Activated CD8-positive, alpha-beta memory T cell treated with anti-CD3 and anti-CD28 coated beads, Interleukin-2, amount 50 U/mL, for 48 hours (primary cell): ENCODE measurements around the gene TTC28.

ENCODE experiments used
- DNase-seq: peaks from one replicate; pipeline ENCODE4 v3.0.0-alpha.2; 2020

The TTC28 gene

DNA sequence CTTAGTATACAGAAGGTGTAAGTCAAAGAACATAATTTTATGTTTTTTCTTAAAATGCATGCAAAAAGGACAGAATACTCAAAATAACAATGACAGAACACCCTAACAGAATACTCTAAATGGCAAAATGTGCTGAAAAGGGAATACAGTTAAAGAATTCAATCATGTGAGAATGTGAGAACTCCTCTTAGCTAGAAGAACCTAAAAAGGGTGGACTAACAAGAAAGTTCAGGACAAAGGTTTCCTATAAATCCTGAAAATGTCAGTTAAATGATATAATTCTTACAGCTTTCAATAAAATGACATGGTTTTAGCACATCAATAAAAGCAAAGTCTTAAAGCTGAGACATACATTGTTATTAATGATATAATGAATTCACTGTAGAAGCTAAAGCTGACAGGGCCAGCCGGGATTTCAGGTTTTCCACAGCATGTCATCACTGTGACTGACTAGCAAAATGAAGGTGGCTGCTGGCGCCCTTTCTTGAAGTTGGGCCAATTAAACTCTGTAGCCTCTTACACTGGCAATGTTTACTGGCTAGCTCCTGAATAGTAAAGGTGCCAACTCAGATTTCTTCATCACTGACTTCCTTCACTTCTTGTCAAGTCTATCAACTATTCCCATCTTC lies 244.4 kb downstream of the TTC28 start:
- no peak for DNase-seq

DNA sequence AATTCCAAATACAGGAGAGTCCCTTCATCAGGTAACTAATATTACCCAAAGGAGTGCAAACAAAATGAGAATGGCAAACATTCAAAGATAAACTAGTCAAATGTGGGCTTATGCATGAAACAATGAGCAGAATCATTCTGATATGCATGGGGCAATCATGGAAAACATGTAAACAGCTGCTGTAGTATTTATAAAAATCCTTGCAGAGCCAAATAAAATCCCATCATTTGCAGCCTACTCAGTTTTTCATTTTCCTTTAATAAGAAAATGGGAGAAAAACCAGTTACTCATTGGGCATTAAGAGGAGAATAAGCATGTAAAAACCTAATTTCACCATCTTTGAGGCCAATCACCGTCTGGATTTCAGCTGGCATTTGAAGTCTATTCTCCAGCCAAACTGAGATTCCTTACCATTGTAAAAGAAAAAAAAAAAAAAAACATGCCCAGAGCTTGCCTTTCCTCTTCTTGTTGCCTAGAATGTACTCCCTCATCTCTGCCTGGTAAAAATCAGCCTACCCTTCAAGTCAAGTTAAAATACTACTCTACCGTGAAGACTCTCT lies 249.1 kb downstream of the TTC28 start:
- no peak for DNase-seq

DNA sequence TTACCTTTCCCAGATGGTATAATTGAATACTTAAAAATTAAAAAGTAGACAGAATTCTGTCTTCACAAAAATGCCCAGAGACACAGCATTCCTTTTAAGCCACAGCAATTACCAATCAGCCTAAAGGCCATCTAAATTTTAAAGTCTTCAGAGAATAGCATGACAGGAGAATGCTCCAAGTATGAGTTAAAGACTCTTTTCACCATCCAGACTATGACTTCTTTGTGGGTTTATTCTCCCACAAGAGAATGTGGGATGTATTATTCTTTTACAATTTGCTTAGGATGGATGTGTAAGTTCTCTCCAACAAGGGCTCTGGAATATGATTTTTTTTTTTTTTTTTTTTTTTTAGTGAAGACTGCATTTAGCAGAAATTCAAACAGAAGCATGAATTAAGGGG lies 249.9 kb downstream of the TTC28 start:
- no peak for DNase-seq

DNA sequence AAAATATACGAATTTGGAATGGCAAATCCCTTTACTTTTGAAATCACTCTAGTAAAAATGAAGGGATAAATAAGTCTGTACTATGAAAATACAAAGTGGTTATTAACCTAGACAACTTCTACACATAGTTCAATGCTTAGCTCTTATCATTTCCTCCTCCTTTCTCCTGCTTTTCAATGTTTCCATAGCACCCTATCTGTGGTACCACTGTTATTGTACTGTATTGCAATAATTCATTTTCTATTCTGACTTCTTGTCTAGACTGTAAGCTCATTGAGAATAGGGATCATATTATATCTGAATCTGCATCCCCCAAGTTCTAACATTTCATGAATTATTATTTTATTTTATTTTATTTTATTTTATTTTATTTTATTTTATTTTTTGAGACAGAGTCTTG lies 251.4 kb downstream of the TTC28 start:
- DNase-seq, result no peak

DNA sequence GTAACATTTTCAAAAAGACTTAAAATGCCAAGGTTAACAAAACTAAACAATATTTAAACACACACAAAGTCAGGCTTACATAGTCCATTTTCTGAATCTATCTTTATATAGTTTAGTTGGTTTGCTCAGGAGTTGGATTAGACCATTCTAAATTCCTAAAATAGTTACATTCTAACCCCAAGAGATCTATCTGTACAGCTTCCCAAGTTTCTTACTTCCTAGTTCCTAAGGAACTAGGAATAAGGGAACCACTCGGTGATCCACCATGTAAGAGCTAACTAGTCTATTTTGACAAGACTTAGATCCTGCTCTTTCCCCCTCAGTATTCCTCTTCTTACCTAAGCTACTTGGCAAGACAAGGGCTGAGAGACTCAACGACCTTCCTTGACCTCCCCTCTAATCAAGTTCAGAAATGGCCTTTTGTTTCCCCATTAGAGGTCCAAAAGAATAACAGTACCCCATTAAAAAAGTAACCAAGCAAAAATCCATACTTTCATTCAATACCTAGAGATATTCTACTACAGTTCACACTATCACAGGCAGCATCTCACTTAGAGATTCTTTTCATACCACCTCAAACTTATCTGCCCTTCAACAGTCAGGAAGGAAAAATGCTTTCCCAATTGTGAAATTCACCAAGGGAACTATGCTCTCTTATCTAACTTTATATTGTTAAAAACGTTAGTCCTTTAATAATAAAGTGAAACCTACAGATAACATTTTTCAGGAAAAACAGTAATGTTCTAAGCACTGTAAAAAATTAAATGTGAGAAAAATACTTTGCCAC lies 253.1 kb downstream of the TTC28 start:
- DNase-seq, result no peak

DNA sequence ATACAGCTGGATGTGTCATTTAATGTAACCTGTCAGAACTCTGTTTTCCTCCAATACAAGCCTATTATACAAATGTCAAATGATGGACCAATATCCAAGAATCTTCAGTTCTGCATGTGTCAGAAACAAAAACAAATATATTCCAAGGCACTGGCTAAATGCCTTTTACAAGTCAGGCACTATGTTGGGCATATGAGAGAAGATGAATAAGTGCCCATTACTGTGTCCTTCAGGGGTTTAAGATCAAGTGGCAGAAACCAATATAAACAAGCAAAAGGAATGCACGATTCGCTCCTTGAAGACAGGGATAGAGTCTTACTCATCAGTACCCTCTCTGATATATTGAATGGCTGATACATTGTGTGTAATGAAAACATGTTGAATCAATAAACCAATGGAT lies 254.4 kb downstream of the TTC28 start:
- DNase-seq, result no peak

DNA sequence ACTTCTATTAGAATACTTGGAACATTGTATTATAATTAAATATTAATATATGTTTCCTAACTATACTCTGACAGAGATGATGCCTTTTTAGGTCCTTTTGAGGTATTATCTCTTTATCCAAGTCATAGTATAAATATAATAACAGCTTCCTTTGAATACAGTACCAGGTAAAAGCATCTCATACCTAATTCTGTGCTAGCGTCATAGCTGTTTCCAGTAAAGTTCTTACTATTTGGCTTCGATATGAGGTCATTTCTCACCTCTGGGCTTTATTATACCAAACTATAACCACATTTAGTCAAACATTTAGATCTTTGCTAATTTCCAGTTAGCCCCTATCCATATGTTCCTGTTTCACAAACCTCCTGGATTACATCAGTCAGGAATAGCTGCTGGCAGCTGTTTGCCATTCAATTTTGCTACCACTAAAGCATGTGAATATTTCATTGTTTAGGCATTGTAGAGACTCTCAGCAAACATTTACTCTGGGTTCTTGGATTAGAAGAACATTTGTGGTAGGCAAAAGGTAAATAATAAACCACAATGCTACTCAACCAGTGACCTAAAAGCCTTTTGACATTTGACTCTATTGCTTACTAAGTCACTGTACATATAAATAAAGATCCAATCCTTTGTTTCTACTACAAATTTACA lies 255.1 kb downstream of the TTC28 start:
- no peak for DNase-seq

DNA sequence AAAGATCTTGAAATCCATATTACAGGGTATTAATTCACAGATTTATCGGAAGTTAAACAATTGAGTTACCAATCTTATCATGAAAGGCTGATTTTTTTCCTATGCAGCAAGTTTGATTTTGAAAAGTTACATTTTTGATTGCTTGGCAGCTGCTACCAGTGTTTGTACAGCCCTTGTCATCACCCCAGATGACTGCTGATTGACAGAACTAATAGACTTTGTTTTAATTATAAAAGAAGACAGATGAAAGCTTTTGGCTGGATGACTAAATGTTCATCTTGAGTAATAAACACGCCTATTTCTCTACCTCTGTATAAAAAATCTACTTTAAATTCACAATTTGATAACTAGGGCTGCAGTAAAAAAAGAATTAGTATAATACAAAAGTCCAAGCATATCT lies 259.7 kb downstream of the TTC28 start:
- DNase-seq, result no peak

DNA sequence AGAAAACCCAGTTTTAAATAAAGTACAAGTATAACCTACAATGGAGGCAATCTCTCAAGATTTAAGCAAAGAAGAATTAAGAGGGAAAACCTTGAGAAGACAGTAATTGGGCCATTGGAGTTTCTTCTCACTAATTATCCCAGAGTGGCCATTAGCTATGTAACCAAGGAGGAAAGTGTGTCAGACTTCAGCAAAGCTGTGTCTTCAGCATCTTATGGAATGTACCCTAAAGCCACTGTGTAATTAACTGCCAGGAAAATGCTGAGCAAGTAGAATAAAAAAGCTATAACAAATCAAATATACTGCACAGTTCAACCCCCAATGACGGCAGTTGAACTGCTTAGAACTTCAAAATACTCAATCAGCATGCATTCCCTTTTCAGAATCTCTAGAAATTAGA lies 261.6 kb downstream of the TTC28 start:
- DNase-seq, result no peak

DNA sequence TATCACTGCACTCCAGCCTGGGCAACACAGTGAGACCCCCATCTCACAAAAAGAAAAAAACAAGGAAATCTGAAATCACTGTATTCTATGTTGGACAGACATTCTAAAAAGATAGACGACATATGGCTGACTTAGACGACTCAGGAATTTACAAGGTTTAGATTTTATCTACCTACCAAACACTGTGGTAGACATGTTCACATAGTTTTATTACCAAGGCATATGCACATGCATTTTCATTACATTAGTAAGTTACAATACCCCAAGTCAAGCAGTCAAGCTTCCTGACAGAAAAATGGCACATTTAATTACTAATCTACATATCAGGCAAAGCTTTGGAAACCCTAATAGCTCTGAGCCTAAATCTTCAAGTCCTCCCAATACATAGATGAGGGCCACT lies 262.2 kb downstream of the TTC28 start:
- no peak for DNase-seq

DNA sequence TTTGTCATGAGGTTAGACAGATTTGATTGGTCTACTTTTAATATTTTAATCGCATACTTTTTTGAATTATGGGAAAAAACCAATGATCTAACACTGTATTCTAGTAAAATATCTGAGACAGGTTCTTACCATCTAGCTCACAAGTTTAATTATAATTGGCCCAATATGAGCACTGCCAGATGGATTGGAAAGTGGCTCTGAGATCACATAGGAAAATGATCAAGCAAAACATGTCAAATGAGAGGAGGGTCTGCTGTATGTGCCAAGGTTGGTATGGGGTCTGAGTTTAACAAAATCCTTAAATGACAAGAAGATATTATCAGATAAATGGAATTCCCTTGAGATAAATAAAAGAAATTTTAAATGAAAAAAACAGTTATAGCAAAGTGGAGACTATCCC lies 264.7 kb downstream of the TTC28 start:
- no peak for DNase-seq

DNA sequence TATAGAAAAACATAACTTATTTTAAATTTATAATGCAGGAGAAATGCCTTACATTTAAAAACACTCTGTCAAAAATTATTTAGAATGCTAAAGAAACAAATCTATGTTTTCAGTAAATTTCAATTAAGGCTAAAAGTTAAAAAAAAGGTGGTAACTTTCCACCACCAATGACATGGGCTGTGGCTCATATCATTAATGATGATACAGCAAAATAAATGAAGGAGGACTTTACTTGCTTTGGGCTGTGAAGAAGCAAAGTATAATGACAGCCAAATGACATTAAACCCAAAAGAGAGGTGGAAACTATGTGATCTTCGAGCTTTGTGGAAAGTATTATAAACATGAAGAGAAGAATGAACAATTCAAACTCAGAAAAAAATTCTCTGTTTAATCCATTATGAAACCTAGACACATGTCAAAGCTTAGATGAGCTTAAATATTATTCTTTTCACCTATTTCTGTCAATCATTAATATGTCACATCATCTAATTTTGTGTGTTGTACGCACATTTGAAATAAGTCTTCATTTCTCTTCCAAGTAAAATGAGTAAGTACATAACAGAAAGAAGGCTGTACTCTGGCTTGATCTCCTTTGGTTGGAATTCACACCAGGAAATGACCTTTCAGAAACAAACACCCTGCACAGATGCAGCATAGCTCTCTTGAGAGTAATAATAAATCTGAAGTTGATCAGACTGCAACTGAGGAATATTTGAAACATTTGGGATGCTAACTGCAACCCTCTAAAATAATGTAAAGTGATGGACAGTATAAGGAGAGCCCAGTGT lies 265.8 kb downstream of the TTC28 start:
- no peak for DNase-seq

DNA sequence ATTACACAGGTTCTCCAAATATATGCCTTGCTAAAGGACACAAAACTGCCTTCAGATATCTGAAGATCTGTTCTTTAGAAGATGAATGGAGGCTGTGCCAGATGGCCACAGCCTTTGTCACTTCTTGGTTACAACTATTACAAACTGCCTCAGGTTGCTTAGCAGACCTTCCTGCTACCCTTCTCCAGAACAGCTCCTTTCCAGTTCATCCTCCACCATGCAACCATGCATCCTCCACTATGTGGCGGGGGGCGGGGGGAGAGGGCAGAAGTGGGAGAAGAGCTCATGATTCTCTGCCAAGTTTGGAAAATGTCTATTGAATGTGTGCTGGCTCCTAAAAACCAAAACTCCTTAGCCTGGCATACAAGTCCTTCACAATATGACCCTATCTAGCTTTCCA lies 267.5 kb downstream of the TTC28 start:
- DNase-seq, result no peak

DNA sequence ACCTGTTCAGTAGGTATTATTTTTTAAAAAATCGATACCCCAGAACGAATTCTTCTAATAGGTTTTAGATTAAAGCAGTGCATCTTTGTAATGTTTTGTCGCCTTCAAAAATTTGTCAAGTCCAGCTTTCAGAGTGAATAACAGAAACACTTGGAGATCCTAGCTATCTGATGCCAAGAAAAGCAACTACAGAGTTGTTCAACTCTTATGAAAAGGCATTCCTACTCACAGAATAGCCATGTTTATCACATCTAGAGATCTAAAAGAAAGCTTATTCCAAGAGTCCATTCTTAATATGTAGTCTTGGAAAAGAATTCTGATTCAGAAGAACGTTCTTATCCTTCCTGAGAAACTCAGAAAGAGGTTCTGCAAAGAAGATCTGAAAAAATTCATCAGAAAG lies 268.5 kb downstream of the TTC28 start:
- no peak for DNase-seq

DNA sequence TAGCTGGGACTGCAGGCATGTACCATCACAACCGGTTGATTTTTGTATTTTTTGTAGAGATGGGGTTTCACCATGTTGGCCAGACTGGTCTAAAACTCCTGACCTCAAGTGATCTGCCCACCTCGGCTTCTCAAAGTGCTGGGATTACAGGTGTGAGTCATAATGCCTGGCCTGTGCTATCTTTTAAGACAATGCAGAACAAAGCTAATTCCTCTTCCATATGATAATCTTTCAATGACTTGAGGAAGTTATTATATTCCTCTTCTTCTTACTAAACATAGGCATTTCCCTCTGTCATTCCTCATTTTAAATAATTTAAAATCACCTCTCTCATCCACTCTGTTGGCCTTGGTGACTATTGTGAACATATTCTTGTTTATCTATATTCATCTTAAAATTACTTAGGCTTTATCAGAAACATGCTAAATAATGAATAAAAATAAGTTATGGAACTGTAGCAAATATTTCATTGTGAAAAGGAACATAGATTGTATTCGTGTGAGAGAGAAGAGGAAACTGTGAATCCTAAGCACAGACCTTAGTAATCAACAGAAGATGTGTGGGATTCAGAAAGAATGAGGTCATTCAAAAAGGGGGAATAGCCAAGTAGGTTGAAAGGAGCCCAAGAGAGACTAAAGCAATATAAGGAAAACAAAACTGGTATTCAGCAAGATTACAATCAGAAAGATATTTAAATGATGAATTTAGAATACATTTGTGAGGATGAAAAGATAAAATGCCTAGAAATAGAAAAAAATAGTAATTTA lies 269.4 kb downstream of the TTC28 start:
- DNase-seq, result no peak

DNA sequence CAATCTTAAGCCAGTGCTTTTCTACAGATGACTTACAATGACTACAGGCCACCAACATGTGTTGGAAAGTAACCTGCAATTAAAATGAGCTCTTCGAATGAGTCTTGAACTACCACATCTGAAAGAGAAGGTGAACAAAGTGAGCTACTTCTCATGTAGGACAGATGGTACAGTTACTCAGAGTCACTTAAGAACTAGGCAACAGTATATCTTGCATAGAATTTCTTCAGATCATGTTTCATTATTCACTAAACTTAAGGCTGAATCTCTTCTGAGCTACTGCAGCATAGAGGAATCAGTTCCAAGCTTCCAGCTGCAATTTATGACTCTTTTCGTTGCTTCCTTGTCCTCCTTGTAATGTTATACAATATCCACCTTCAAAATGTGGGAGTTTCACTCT lies 270.9 kb downstream of the TTC28 start:
- no peak for DNase-seq

DNA sequence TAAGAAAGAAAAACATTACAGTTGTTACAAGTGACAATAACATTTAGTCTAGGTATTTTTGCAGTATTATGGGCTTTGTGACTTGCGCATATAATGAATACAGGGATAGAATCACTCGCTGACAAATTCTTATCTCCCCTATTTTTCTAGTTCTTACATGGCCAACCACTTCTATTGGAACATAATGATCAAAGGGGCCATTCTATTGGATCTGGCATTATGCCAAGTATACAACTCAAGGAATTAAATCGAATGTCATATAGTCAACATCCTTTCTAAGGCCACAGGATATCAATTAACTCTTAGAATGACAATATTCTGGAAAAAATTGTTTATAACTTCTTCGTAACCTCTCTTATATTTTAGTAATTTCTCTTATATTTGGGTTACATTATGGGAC lies 272.0 kb downstream of the TTC28 start:
- DNase-seq, result no peak

DNA sequence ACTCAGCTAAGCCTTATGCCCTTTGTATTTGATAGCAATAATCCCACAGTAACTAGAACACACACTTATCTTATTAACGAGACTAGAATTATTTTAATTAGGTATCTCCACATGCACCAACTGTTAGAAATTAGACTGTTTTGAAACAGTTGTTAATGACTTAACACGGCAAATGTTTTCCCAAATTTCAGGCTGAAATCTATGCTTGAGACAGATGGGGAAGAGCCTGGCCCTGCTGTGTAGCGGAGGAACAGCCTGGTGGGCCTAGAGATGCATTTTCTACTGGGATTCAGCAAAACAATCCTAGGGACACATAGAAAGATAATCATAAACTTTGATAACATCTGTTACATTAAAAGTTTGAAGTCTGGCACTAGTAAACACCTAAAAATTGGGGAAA lies 273.4 kb downstream of the TTC28 start:
- DNase-seq, result no peak

DNA sequence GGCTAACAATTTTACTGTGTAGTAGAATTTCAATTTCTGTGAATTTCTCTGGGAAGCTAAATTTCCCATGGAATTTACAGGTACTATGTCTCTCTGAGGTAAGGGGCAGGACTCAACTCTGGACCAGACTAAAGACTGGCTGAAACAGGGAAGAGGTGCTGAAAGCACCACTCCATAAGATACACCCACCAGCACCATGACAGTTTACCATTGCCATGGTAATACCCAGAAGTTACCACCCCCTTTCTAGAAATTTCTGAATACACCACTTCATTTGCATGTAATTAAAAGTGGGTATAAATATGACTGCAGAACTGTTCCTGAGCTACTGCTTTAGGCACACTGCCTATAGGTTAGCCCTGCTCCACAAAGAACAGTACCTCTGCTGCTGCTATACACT lies 274.1 kb downstream of the TTC28 start:
- no peak for DNase-seq

DNA sequence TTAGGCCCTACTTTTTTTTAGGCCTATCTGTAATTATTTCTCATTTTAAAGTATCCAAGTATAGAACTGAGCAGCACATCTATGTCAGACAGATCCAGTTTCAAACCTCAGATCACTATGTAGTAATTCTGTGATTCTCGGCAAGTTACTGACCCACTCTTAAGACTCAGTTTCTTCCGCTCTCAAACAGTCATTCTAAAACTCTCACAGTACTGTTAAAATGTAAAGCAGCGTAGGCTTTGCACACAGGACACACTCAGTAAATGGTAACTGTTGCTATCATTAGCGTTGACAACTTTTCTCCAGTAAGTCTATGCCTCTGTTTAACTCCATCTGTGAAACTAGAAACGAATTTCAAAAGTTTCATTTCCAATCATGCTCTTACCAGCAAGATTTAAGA lies 277.1 kb downstream of the TTC28 start:
- no peak for DNase-seq

DNA sequence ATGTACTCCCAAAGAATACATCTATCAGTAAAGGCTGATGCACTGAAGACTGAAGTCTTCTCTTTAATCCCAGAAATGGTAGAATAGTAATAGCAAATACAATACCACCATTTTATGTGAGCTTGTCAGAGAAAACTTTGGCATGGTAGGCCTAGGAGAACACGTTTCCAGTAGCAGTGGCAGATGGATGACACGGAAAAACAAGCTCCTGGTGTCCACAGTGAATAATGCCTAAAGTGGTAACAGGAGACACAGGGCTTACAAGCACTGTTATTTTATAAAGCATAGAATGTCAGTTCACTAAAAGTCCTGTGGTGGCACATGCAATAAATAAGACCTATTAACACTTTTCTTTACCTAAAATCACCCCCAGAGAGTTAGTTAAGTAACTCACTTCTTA lies 277.6 kb downstream of the TTC28 start:
- DNase-seq, result no peak

DNA sequence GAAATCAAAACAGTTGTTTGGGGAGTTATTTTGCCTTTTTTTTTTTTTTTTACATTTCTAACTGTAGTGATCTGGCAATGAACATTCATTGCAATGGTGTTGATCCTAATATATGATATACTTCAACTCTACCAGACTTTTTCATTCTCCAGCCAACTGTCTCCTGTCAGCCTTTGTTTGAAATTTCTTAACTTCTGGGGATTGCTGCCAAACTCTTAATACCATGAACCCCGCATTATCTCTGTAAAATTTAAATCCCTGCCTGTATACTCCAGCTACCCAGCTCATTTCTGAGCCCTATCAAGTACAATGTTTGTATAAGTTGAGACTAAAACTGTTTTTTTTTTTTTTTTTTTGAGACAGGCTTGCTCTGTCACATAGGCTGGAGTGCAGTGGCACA lies 280.7 kb downstream of the TTC28 start:
- DNase-seq, result no peak

DNA sequence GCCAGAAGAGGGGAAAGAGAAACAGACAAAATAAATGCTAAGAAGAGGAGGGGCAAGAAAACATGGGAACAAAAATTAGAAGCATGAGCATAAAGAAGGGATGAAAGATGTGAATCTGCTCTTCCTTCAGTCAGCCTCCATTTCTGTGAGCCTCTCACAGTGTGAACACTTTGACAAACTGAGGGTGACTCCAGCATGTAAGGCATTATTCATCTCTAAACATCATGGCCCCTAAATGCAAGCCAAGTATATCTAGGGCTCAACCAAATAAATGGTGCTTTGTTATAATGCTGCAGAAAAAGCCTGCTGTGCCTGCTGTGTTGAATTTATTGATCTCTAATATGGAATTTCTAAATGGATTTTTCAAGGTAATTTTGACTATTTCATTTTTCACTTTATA lies 281.3 kb downstream of the TTC28 start:
- DNase-seq, result no peak
